Activated T-cell treated with anti-CD3 and anti-CD28 coated beads for 1 hour (primary cell): Measurements from ENCODE around the gene TRMT2A.
"Not testable (repeated sequence)": the region's sequence is repeated elsewhere in the genome, so short reads cannot be mapped to it uniquely, and the experiment has no call there.

Experiments
- DNase-seq: peaks from one replicate; pipeline ENCODE4 v3.0.0-alpha.2; 2020; ENCODE audit warnings: low read depth

TRMT2A gene

GRCh38 chr22:20086101-20086599 lies 30.9 kb downstream of the TRMT2A start:
- DNase-seq = no peak

- DNase-seq = no peak
These were observed 31.4 kb downstream of the TRMT2A start for GRCh38 chr22:20085651-20086050.

GRCh38 chr22:20084547-20085413 lies 32.2 kb downstream of the TRMT2A start:
- DNase-seq = no peak

- no peak for DNase-seq
These were observed 33.0 kb downstream of the TRMT2A start for GRCh38 chr22:20083891-20084546.

- DNase-seq = no peak
These were observed 33.7 kb downstream of the TRMT2A start for GRCh38 chr22:20083157-20083890.

- DNase-seq = no peak
These were observed 36.0 kb downstream of the TRMT2A start for GRCh38 chr22:20080776-20081654.

- peak; percentile 66 for DNase-seq
These were observed 36.6 kb downstream of the TRMT2A start for GRCh38 chr22:20080445-20080775.

GRCh38 chr22:20079745-20080444 lies 37.1 kb downstream of the TRMT2A start, which contains the start of gene DGCR8:
Gene DGCR8 (plus strand): TSS chr22:20080241. CDS start chr22:20085964, 5,723 bp downstream.
- DNase-seq = peak; percentile 57

GRCh38 chr22:20076627-20077172 lies 40.3 kb downstream of the TRMT2A start:
- DNase-seq = no peak

GRCh38 chr22:20071524-20071972 lies 45.5 kb downstream of the TRMT2A start:
- no peak for DNase-seq

- DNase-seq = no peak
These were observed 47.5 kb downstream of the TRMT2A start for GRCh38 chr22:20069331-20070042.

- DNase-seq = no peak
These were observed 48.4 kb downstream of the TRMT2A start for GRCh38 chr22:20068640-20069039.

GRCh38 chr22:20067384-20067682 lies 49.7 kb downstream of the TRMT2A start:
- DNase-seq = not testable (repeated sequence)

GRCh38 chr22:20066617-20067383 lies 50.2 kb downstream of the TRMT2A start:
- no peak for DNase-seq

- DNase-seq = no peak
These were observed 51.0 kb downstream of the TRMT2A start for GRCh38 chr22:20065896-20066616.

- DNase-seq = no peak
These were observed 52.3 kb downstream of the TRMT2A start for GRCh38 chr22:20064545-20065262.

- DNase-seq = no peak
These were observed 52.9 kb downstream of the TRMT2A start for GRCh38 chr22:20064140-20064480.
